ENCODE results near the gene TVP23B. TPM values are rescaled to one million over a fixed set of nuclear protein-coding genes. Genes with fewer than 3 reads are reported as not detected.
"Not testable (repeated sequence)": the region's sequence is repeated elsewhere in the genome, so short reads cannot be mapped to it uniquely, and the experiment has no call there.

The TVP23B gene
- total RNA-seq, 1 experiment from 2014 or later, result 47.8 TPM

GRCh38 chr17:18803458-18804245 is 22.7 kb downstream of the TVP23B start:
- H3K79me2 ChIP-seq (ENCODE audit: insufficient read depth, low read length); H3K9me3 ChIP-seq (ENCODE audit: control insufficient read depth in 1 of 2, insufficient read depth in 1 of 2, low read depth in 1 of 2, low read length in 2 of 2); ATAC-seq; H3K36me3 ChIP-seq (ENCODE audit: control insufficient read depth in 1 of 2, insufficient read depth in 2 of 2, low read length in 2 of 2); DNase-seq (ENCODE audit: low read depth, low spot score); CTCF ChIA-PET; H4K20me1 ChIP-seq (ENCODE audit: insufficient read depth); RAD21 ChIA-PET (ENCODE audit: low non-redundant PET in 1 of 2, low total read pairs in 2 of 2, uncharacterized antibody in 2 of 2, unreplicated experiment in 2 of 2); H2AFZ ChIP-seq (ENCODE audit: low read depth, low read length, poor library complexity, severe bottlenecking); H3K9me2 ChIP-seq (ENCODE audit: insufficient read depth); BruUV-seq (replicated peaks); H3K27ac ChIP-seq (ENCODE audit: low read depth, low read length); H3K4me1 ChIP-seq (ENCODE audit: control insufficient read depth in 1 of 2, insufficient read depth in 2 of 2, low read length in 2 of 2); intact Hi-C loops (cut with micrococcal nuclease); H3K27me3 ChIP-seq (ENCODE audit: insufficient read depth, low read length); H3K4me3 ChIP-seq (replicated peaks in 1 of 2; ENCODE audit: low read depth in 1 of 2, low read length in 2 of 2); H3K4me2 ChIP-seq (ENCODE audit: low read length); POLR2A ChIA-PET; H3K9ac ChIP-seq (ENCODE audit: low read length): not testable (repeated sequence)

GRCh38 chr17:18815924-18816323 is 34.9 kb downstream of the TVP23B start:
- H3K4me2 ChIP-seq (ENCODE audit: low read length); POLR2A ChIA-PET; RAD21 ChIA-PET (ENCODE audit: low non-redundant PET in 1 of 2, low total read pairs in 2 of 2, uncharacterized antibody in 2 of 2, unreplicated experiment in 2 of 2); H3K9me2 ChIP-seq (ENCODE audit: insufficient read depth); H3K9me3 ChIP-seq (ENCODE audit: control insufficient read depth in 1 of 2, insufficient read depth in 1 of 2, low read depth in 1 of 2, low read length in 2 of 2); H3K79me2 ChIP-seq (ENCODE audit: insufficient read depth, low read length); H4K20me1 ChIP-seq (ENCODE audit: insufficient read depth); H2AFZ ChIP-seq (ENCODE audit: low read depth, low read length, poor library complexity, severe bottlenecking); H3K4me1 ChIP-seq (ENCODE audit: control insufficient read depth in 1 of 2, insufficient read depth in 2 of 2, low read length in 2 of 2); ATAC-seq; intact Hi-C loops (cut with micrococcal nuclease); H3K9ac ChIP-seq (ENCODE audit: low read length); BruUV-seq (replicated peaks); H3K27ac ChIP-seq (ENCODE audit: low read depth, low read length); DNase-seq (ENCODE audit: low read depth, low spot score); H3K4me3 ChIP-seq (replicated peaks in 1 of 2; ENCODE audit: low read depth in 1 of 2, low read length in 2 of 2); CTCF ChIA-PET; H3K36me3 ChIP-seq (ENCODE audit: control insufficient read depth in 1 of 2, insufficient read depth in 2 of 2, low read length in 2 of 2); H3K27me3 ChIP-seq (ENCODE audit: insufficient read depth, low read length): not testable (repeated sequence)

Data from HCT116 (cell line).